Esophagus muscularis mucosa (tissue), 3 donors: Measurements from ENCODE around the gene CNGB1.

Experiments
- EP300 ChIP-seq: sonication (generic); formaldehyde crosslinking; IDR thresholded peaks from one replicate; pipeline ENCODE4 v1.6.1; 2017; ENCODE audit warnings: antibody characterized with exemption
- POLR2AphosphoS5 ChIP-seq, 2 donors: sonication (generic); formaldehyde crosslinking; IDR thresholded peaks; one replicate each; pipeline ENCODE4 v1.6.1; 2017; ENCODE audit warnings: antibody characterized with exemption in 2 of 2

DNA sequence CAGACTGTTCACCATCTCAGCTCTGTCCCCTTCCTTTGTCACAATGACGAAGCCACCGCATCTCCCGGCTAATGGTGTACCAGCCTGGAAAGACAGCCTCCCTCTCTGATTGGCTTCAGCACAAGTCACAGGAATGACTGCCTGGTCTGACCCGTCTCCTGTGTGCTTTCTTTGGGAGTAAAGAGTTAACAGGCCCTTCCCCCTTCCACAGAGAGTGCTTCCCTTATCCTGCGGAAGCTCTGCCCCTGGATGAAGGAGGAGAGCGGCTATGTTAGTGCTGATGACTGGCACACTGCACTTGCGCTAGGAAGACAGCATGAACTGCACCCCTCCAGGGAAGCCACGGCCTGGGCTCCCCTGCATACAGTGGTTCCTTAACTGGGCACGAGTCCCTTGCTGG is 41.6 kb upstream of the CNGB1 start:
- no peak for TF ChIP-seq POLR2AphosphoS5 (IDR thresholded peaks at IDR 0.05)
- no peak for TF ChIP-seq EP300
